BLaER1 (cell line): Measurements from ENCODE around the gene TEX47.

Experiments
- H3K27ac ChIP-seq: shearing (Covaris generic); formaldehyde crosslinking; 2 replicates; pipeline ENCODE4 v1.8.1; 2022
- H3K27me3 ChIP-seq: shearing (Covaris generic); formaldehyde crosslinking; 2 replicates; pipeline ENCODE4 v1.8.1; 2022
- H3K36me3 ChIP-seq: shearing (Covaris generic); formaldehyde crosslinking; 2 replicates; pipeline ENCODE4 v1.8.1; 2022
- H3K4me1 ChIP-seq: shearing (Covaris generic); formaldehyde crosslinking; 2 replicates; pipeline ENCODE4 v1.8.1; 2022
- H3K4me2 ChIP-seq: shearing (Covaris generic); formaldehyde crosslinking; 2 replicates; pipeline ENCODE4 v1.8.1; 2022
- H3K4me3 ChIP-seq: shearing (Covaris generic); formaldehyde crosslinking; 2 replicates; pipeline ENCODE4 v1.8.1; 2022
- H3K9ac ChIP-seq: shearing (Covaris generic); formaldehyde crosslinking; 2 replicates; pipeline ENCODE4 v1.8.1; 2022
- H3K9me3 ChIP-seq: shearing (Covaris generic); formaldehyde crosslinking; 2 replicates; pipeline ENCODE4 v1.8.1; 2022
- H4K20me1 ChIP-seq: shearing (Covaris generic); formaldehyde crosslinking; 2 replicates; pipeline ENCODE4 v1.8.1; 2022
- Cebpa-rat ChIP-seq: shearing (Covaris generic); IDR thresholded peaks from 2 replicates; pipeline ENCODE4 v1.8.1; 2022

TEX47 gene

DNA sequence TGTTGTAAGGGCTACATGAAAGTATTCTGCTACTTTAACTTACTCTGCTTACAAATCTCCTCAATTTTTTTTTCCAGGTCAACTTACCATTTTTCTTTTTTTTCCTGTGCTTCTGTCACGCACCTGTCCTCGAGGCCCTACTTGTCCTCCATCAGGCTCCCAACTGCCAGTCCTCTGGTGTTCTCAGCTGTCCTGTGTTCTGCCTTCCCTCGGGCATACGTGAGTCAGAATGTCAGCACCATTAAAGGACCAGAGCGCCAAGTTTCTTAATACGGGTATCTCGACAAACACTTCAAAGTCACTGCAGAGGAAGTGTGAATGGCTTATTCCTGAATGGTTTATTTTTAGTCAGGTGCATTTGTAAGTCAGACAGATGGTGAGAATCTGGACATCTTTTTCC, at the start of gene TEX47:
TEX47 (minus strand) TSS at position 185 of the 400 bp plus-strand sequence. CDS start 795 bp downstream, outside the sequence.
- no peak for TF ChIP-seq Cebpa-rat
- Histone ChIP-seq H3K4me1 (0 out of 2 replicates have a peak, but pooled peaks cover 3% of the 10 kb centered on the region), H3K27me3 (no peaks in the 10 kb centered on the region), H3K4me3 (no peak within 1 kb of the TSS), H3K9me3 (no peaks in the 10 kb centered on the region), H3K27ac (no peak within 1 kb of the TSS), H3K4me2 (no peak within 1 kb of the TSS), H3K9ac (no peak within 1 kb of the TSS), H3K36me3 (no peaks in the 10 kb centered on the region), H4K20me1 (no peaks in the 10 kb centered on the region)

GRCh38 chr7:88845091-88845490, 49.6 kb upstream of the TEX47 start:
- H4K20me1 ChIP-seq: no peaks in the 10 kb centered on the region
- no peak for TF ChIP-seq Cebpa-rat
- H3K9me3 ChIP-seq: no peaks in the 10 kb centered on the region
- no peak overlapping the region for H3K27ac ChIP-seq
- H3K9ac ChIP-seq: no peak overlapping the region
- H3K4me1 ChIP-seq: no peaks in the 10 kb centered on the region
- no peak overlapping the region for H3K4me3 ChIP-seq
- no peak overlapping the region for H3K4me2 ChIP-seq
- no peaks in the 10 kb centered on the region for H3K27me3 ChIP-seq
- H3K36me3 ChIP-seq: no peaks in the 10 kb centered on the region

DNA sequence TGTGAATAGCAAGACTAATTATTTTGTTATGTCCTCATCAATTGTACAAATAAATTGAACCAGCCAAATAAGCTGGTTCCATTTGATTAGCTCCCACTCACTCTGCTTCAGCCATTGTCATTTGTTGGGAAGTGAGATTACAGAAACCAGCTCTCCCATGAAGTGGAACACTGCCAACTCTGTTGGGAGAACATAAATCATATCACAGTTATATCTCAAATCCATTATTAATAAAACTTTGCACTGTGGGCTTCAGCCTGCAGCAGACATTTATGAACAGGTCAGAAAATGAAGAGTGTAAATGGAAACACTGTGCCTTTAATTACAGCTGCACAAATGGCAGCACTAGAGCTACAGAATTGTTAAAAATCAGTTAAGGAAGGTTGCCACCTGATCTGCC, 46.7 kb upstream of the TEX47 start:
- H3K27me3 ChIP-seq: no peaks in the 10 kb centered on the region
- no peaks in the 10 kb centered on the region for H3K9me3 ChIP-seq
- H3K36me3 ChIP-seq: no peaks in the 10 kb centered on the region
- no peaks in the 10 kb centered on the region for H3K4me1 ChIP-seq
- no peak overlapping the region for H3K4me3 ChIP-seq
- H3K4me2 ChIP-seq: no peak overlapping the region
- no peak overlapping the region for H3K9ac ChIP-seq
- H4K20me1 ChIP-seq: no peaks in the 10 kb centered on the region
- no peak overlapping the region for H3K27ac ChIP-seq
- TF ChIP-seq Cebpa-rat: no peak

- Histone ChIP-seq H3K4me3 (no peak overlapping the region), H3K27ac (no peak overlapping the region), H3K4me2 (no peak overlapping the region), H3K36me3 (no peaks in the 10 kb centered on the region), H4K20me1 (no peaks in the 10 kb centered on the region), H3K4me1 (no peaks in the 10 kb centered on the region), H3K9ac (no peak overlapping the region), H3K27me3 (no peaks in the 10 kb centered on the region), H3K9me3 (no peaks in the 10 kb centered on the region)
- no peak for TF ChIP-seq Cebpa-rat
Measured at GRCh38 chr7:88835147-88835728, 39.7 kb upstream of the TEX47 start.

- Histone ChIP-seq H3K9me3 (no peaks in the 10 kb centered on the region), H3K36me3 (no peaks in the 10 kb centered on the region), H3K4me3 (no peak overlapping the region), H3K4me1 (no peaks in the 10 kb centered on the region), H3K9ac (no peak overlapping the region), H3K27ac (no peak overlapping the region), H4K20me1 (no peaks in the 10 kb centered on the region), H3K27me3 (no peaks in the 10 kb centered on the region), H3K4me2 (no peak overlapping the region)
- no peak for TF ChIP-seq Cebpa-rat
Measured at GRCh38 chr7:88826222-88826621, 30.7 kb upstream of the TEX47 start.

DNA sequence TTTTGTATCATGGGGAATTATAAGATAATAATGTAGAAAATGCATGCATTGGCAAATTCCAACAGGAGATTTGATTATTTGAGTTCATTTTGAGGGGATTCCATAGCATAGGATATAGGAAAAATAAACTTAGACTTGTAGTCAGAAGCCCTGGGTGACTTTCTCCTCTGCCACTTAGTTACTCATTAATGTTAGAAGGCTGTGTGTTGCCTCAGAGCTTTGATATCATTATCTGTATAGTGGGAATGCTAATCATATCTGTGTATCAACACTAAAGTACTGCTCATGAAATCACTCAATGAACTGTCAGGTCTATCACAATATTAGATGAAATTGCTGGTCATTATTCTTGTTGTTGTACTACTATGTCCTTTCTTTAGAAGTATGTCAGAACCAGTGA, 23.0 kb upstream of the TEX47 start:
- H3K27me3 ChIP-seq: no peaks in the 10 kb centered on the region

GRCh38 chr7:88806280-88807037, 10.9 kb upstream of the TEX47 start:
- H3K4me2 ChIP-seq: no peak overlapping the region
- H3K27me3 ChIP-seq: no peaks in the 10 kb centered on the region
- H3K9ac ChIP-seq: no peak overlapping the region
- H3K9me3 ChIP-seq: no peaks in the 10 kb centered on the region
- H3K27ac ChIP-seq: no peak overlapping the region
- no peaks in the 10 kb centered on the region for H3K36me3 ChIP-seq
- TF ChIP-seq Cebpa-rat: no peak
- H4K20me1 ChIP-seq: no peaks in the 10 kb centered on the region
- H3K4me3 ChIP-seq: no peak overlapping the region
- no peaks in the 10 kb centered on the region for H3K4me1 ChIP-seq

More for the DNA sequence above, 23.0 kb upstream of the TEX47 start:
- Histone ChIP-seq H4K20me1 (no peaks in the 10 kb centered on the region), H3K9ac (no peak overlapping the region), H3K4me2 (no peak overlapping the region), H3K27ac (no peak overlapping the region), H3K9me3 (no peaks in the 10 kb centered on the region), H3K36me3 (no peaks in the 10 kb centered on the region), H3K4me1 (no peaks in the 10 kb centered on the region), H3K4me3 (no peak overlapping the region)
- no peak for TF ChIP-seq Cebpa-rat

DNA sequence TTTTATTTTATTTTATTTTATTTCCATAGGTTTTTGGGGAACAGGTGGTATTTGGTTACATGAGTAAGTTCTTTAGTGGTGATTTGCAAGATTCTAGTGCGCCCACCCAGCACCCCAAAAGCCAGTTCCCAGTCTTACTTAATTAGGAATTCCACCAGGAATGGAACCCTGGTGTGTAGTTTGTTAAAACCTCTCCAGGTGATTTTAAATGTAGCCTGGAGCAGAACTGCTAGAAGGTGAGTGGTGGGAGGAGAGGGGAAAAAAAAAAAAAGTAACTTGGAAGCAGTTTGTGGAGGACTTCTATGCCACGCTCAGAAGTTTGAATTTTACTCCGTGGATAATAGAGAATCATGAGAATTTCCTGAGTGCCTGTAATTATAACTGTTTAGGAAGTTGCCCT, 5.5 kb upstream of the TEX47 start:
- no peak overlapping the region for H3K4me2 ChIP-seq
- no peak overlapping the region for H3K9ac ChIP-seq
- TF ChIP-seq Cebpa-rat: no peak
- no peaks in the 10 kb centered on the region for H3K36me3 ChIP-seq
- no peaks in the 10 kb centered on the region for H3K4me1 ChIP-seq
- no peaks in the 10 kb centered on the region for H3K27me3 ChIP-seq
- H3K4me3 ChIP-seq: no peak overlapping the region
- no peaks in the 10 kb centered on the region for H4K20me1 ChIP-seq
- no peak overlapping the region for H3K27ac ChIP-seq
- no peaks in the 10 kb centered on the region for H3K9me3 ChIP-seq

DNA sequence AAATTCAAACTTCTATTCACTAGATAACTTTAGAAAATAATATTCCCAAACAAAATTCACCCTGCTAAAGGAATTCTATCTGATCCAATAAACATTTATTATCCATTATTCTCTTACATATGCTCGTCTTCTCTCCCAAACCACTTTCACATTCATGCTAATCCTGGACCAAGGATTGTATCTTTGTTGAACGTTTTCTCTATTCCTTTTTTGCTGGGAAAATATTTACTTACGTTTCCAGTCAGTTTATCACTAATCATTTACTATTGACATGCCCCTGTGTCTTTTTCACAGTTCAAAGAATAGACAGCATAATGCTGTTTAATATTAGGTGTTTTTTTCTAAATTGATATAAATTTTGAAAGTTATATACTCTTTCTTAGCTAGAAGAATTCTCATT, 3.2 kb downstream of the TEX47 start:
- H4K20me1 ChIP-seq: no peaks in the 10 kb centered on the region
- H3K4me1 ChIP-seq: 0 out of 2 replicates have a peak, but pooled peaks cover 3% of the 10 kb centered on the region
- H3K9me3 ChIP-seq: no peaks in the 10 kb centered on the region
- no peak overlapping the region for H3K4me2 ChIP-seq
- no peak for TF ChIP-seq Cebpa-rat
- H3K36me3 ChIP-seq: no peaks in the 10 kb centered on the region
- H3K4me3 ChIP-seq: no peak overlapping the region
- H3K9ac ChIP-seq: no peak overlapping the region
- no peak overlapping the region for H3K27ac ChIP-seq
- H3K27me3 ChIP-seq: no peaks in the 10 kb centered on the region

DNA sequence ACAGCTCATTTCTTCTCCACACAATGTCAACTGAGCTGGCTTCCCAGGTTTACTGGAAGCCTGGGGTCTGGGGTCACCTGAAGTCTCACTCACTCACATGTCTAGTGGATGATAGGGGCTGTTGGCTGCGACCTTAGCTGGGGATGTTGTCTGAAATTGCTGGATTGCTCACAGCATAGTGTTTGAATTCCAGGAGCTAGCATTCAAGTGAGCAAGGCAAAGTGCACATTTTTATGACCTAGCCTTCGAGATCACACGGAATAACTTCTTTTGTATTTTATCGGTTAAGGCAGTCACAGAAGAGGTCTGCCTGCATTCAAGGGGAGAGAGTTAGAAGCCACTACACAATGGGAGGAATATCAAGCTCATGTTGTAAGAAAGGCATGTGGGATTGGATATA, 3.6 kb downstream of the TEX47 start:
- no peaks in the 10 kb centered on the region for H3K36me3 ChIP-seq
- no peaks in the 10 kb centered on the region for H3K27me3 ChIP-seq
- no peak for TF ChIP-seq Cebpa-rat
- 0 out of 2 replicates have a peak, but pooled peaks cover 3% of the 10 kb centered on the region for H3K4me1 ChIP-seq
- no peak overlapping the region for H3K9ac ChIP-seq
- H3K4me2 ChIP-seq: no peak overlapping the region
- no peaks in the 10 kb centered on the region for H3K9me3 ChIP-seq
- no peak overlapping the region for H3K4me3 ChIP-seq
- H3K27ac ChIP-seq: no peak overlapping the region
- no peaks in the 10 kb centered on the region for H4K20me1 ChIP-seq
